DOHH2 (cell line): ENCODE results near the gene CCDC169.

Experiments used
- H3F3A ChIP-seq: fragments of 200-600 bp; sonication (generic), shearing (Covaris generic); 2 replicates; pipeline ENCODE4 v1.6.0; 2016; ENCODE audit warnings: antibody characterized with exemption, mild to moderate bottlenecking; ENCODE audit not compliant: control insufficient read depth, insufficient read depth
- H3K27ac ChIP-seq: fragments of 200-600 bp; sonication (generic); 2 replicates; pipeline ENCODE4 v1.5.1; 2014; ENCODE audit warnings: low read depth, mild to moderate bottlenecking, low read length, moderate library complexity
- H3K27me3 ChIP-seq: fragments of 200-600 bp; sonication (generic); 2 replicates; pipeline ENCODE4 v1.6.1; 2014; ENCODE audit warnings: mild to moderate bottlenecking, low read length, mixed read lengths; ENCODE audit not compliant: control insufficient read depth
- H3K36me3 ChIP-seq: fragments of 200-600 bp; sonication (generic); 2 replicates; pipeline ENCODE4 v1.6.1; 2014; ENCODE audit warnings: mild to moderate bottlenecking, low read length, moderate library complexity, mixed read lengths; ENCODE audit not compliant: control insufficient read depth
- H3K4me1 ChIP-seq: fragments of 200-600 bp; sonication (generic); 2 replicates; pipeline ENCODE4 v1.6.1; 2014; ENCODE audit warnings: mild to moderate bottlenecking, low read length, mixed read lengths; ENCODE audit not compliant: control insufficient read depth
- H3K4me2 ChIP-seq: fragments of 200-600 bp; sonication (generic); 2 replicates; pipeline ENCODE4 v1.6.0; 2014; ENCODE audit warnings: mild to moderate bottlenecking, low read length, moderate library complexity
- H3K4me3 ChIP-seq: fragments of 200-600 bp; sonication (generic); 2 replicates; pipeline ENCODE4 v1.5.1; 2014; ENCODE audit warnings: mild to moderate bottlenecking, low read length, mixed read lengths
- H3K79me2 ChIP-seq: fragments of 200-600 bp; sonication (generic); 2 replicates; pipeline ENCODE4 v1.6.1; 2014; ENCODE audit warnings: mild to moderate bottlenecking, low read length, mixed read lengths; ENCODE audit not compliant: control insufficient read depth
- H3K9me2 ChIP-seq: fragments of 200-600 bp; sonication (generic); replicated peaks from 2 replicates; pipeline ENCODE4 v1.6.1; 2014; ENCODE audit warnings: mild to moderate bottlenecking, low read length, mixed read lengths; ENCODE audit not compliant: control insufficient read depth
- H3K9me3 ChIP-seq: fragments of 200-600 bp; sonication (generic); 2 replicates; pipeline ENCODE4 v1.6.1; 2014; ENCODE audit warnings: antibody characterized with exemption, low read length, mixed read lengths; ENCODE audit not compliant: control insufficient read depth, insufficient read depth
- H4K20me1 ChIP-seq: fragments of 200-600 bp; sonication (generic); 2 replicates; pipeline ENCODE4 v1.6.0; 2014; ENCODE audit warnings: low read depth, mild to moderate bottlenecking, antibody characterized with exemption, low read length, moderate library complexity; ENCODE audit not compliant: control insufficient read depth, insufficient read depth
- CTCF ChIP-seq: fragments of 200-600 bp; sonication (generic); IDR thresholded peaks from one replicate; pipeline ENCODE4 v1.5.1; 2014; ENCODE audit warnings: antibody characterized with exemption, mild to moderate bottlenecking, low read depth, low read length; ENCODE audit not compliant: poor library complexity, severe bottlenecking
- EZH2phosphoT487 ChIP-seq: fragments of 200-600 bp; sonication (generic); IDR thresholded peaks from 2 replicates; pipeline ENCODE4 v1.6.1; 2017; ENCODE audit warnings: borderline replicate concordance, mild to moderate bottlenecking, antibody characterized with exemption, low read length, moderate library complexity, mixed read lengths

CCDC169 gene

GRCh38 chr13:36344886-36345437, 47.3 kb upstream of the CCDC169 start:
- Histone ChIP-seq H3K36me3 (no peaks in the 10 kb centered on the region), H4K20me1 (no peaks in the 10 kb centered on the region), H3F3A (no peaks in the 10 kb centered on the region), H3K4me1 (no peaks in the 10 kb centered on the region), H3K79me2 (no peaks in the 10 kb centered on the region), H3K9me3 (no peaks in the 10 kb centered on the region), H3K9me2 (no peaks in the 10 kb centered on the region), H3K4me2 (no peak overlapping the region), H3K27ac (no peak overlapping the region), H3K4me3 (no peak overlapping the region), H3K27me3 (no peaks in the 10 kb centered on the region)
- TF ChIP-seq CTCF = no peak

- no peak overlapping the region for H3K4me2 ChIP-seq
These were observed 46.6 kb upstream of the CCDC169 start for GRCh38 chr13:36344173-36344572.

GRCh38 chr13:36343766-36344165, 46.2 kb upstream of the CCDC169 start:
- no peaks in the 10 kb centered on the region for H3K9me3 ChIP-seq
- H3K9me2 ChIP-seq = no peaks in the 10 kb centered on the region
- no peak for TF ChIP-seq EZH2phosphoT487
- TF ChIP-seq CTCF = no peak
- H3K4me3 ChIP-seq = no peak overlapping the region
- no peaks in the 10 kb centered on the region for H3K27me3 ChIP-seq
- no peaks in the 10 kb centered on the region for H3K4me1 ChIP-seq
- no peaks in the 10 kb centered on the region for H3F3A ChIP-seq
- no peaks in the 10 kb centered on the region for H4K20me1 ChIP-seq
- no peaks in the 10 kb centered on the region for H3K79me2 ChIP-seq
- H3K27ac ChIP-seq = no peak overlapping the region
- no peaks in the 10 kb centered on the region for H3K36me3 ChIP-seq
- H3K4me2 ChIP-seq = no peak overlapping the region

More at GRCh38 chr13:36344173-36344572, 46.6 kb upstream of the CCDC169 start:
- Histone ChIP-seq H3K36me3 (no peaks in the 10 kb centered on the region), H3K9me3 (no peaks in the 10 kb centered on the region), H3F3A (no peaks in the 10 kb centered on the region), H3K27ac (no peak overlapping the region), H3K79me2 (no peaks in the 10 kb centered on the region), H3K9me2 (no peaks in the 10 kb centered on the region), H4K20me1 (no peaks in the 10 kb centered on the region), H3K4me1 (no peaks in the 10 kb centered on the region), H3K4me3 (no peak overlapping the region), H3K27me3 (no peaks in the 10 kb centered on the region)
- TF ChIP-seq EZH2phosphoT487 (no peak), CTCF (no peak)
